ENCODE measurements around the gene FGF8. TPM values are rescaled to one million over a fixed set of nuclear protein-coding genes. Genes with fewer than 3 reads are reported as not detected.

FGF8 gene
- total RNA-seq, 1 donor from 2014 or later: not detected

GRCh38 chr10:101817337-101818118, 41.6 kb upstream of the FGF8 start:
- Histone ChIP-seq H3K27me3 (no peaks in the 10 kb centered on the region), H3K4me3 (peak overlapping the region; percentile 73 to 99), H3K27ac (peak overlapping the region; percentile 99), H3K9me3 (no peaks in the 10 kb centered on the region), H3K4me1 (peaks cover 42% of the 10 kb centered on the region), H3K36me3 (peaks cover 0 to 6% of the 10 kb centered on the region in 2 donors)
- intact Hi-C loops (cut with DNase I): no loop called here
- no peak for DNase-seq (ENCODE audit: extremely low spot score in 2 of 2)
- no peak for TF ChIP-seq CTCF (IDR thresholded peaks at IDR 0.05)
- TF ChIP-seq POLR2AphosphoS5 (IDR thresholded peaks at IDR 0.05; ENCODE audit: insufficient read depth in 1 of 2, low read depth in 1 of 2): peak in 1 of 2 donors; percentile 17

GRCh38 chr10:101816913-101817336, 41.0 kb upstream of the FGF8 start:
- DNase-seq (ENCODE audit: extremely low spot score in 2 of 2): no peak
- H3K9me3 ChIP-seq: no peaks in the 10 kb centered on the region
- H3K4me1 ChIP-seq: peaks cover 48% of the 10 kb centered on the region
- peaks cover 0 to 6% of the 10 kb centered on the region in 2 donors for H3K36me3 ChIP-seq
- H3K27ac ChIP-seq: peak overlapping the region; percentile 99
- peak overlapping the region; percentile 73 to 99 for H3K4me3 ChIP-seq
- intact Hi-C loops (cut with DNase I): no loop called here
- H3K27me3 ChIP-seq: no peaks in the 10 kb centered on the region
- no peak for TF ChIP-seq POLR2A (IDR thresholded peaks at IDR 0.05)
- no peak for TF ChIP-seq POLR2AphosphoS5 (IDR thresholded peaks at IDR 0.05; ENCODE audit: insufficient read depth in 1 of 2, low read depth in 1 of 2)
- no peak for TF ChIP-seq CTCF (IDR thresholded peaks at IDR 0.05)

- intact Hi-C loops (cut with DNase I): no loop called here
- Histone ChIP-seq H3K27ac (peak overlapping the region; percentile 34), H3K4me1 (peaks cover 49% of the 10 kb centered on the region), H3K36me3 (peaks cover 0 to 6% of the 10 kb centered on the region in 2 donors), H3K4me3 (peak overlapping the region; percentile 73 to 99), H3K27me3 (no peaks in the 10 kb centered on the region), H3K9me3 (no peaks in the 10 kb centered on the region)
- no peak for DNase-seq (ENCODE audit: extremely low spot score in 2 of 2)
- no peak for TF ChIP-seq CTCF (IDR thresholded peaks at IDR 0.05)
- no peak for TF ChIP-seq POLR2A (IDR thresholded peaks at IDR 0.05)
- TF ChIP-seq POLR2AphosphoS5 (IDR thresholded peaks at IDR 0.05; ENCODE audit: insufficient read depth in 1 of 2, low read depth in 1 of 2): no peak
These were observed 40.5 kb upstream of the FGF8 start for GRCh38 chr10:101816376-101816775.

GRCh38 chr10:101814466-101815071, 38.7 kb upstream of the FGF8 start:
- no peak for DNase-seq (ENCODE audit: extremely low spot score in 2 of 2)
- peaks cover 0 to 18% of the 10 kb centered on the region in 2 donors for H3K36me3 ChIP-seq
- peaks cover 45% of the 10 kb centered on the region for H3K4me1 ChIP-seq
- H3K4me3 ChIP-seq: peak overlapping the region; percentile 73 to 99
- no peaks in the 10 kb centered on the region for H3K27me3 ChIP-seq
- TF ChIP-seq CTCF (IDR thresholded peaks at IDR 0.05) (no peak), POLR2A (IDR thresholded peaks at IDR 0.05) (no peak), POLR2AphosphoS5 (IDR thresholded peaks at IDR 0.05; ENCODE audit: insufficient read depth in 1 of 2, low read depth in 1 of 2) (no peak)
- H3K9me3 ChIP-seq: no peaks in the 10 kb centered on the region
- intact Hi-C loops (cut with DNase I): no loop called here
- H3K27ac ChIP-seq: no peak overlapping the region

GRCh38 chr10:101812606-101813005, 36.7 kb upstream of the FGF8 start:
- intact Hi-C loops (cut with DNase I): no loop called here
- no peaks in the 10 kb centered on the region for H3K9me3 ChIP-seq
- peaks cover 48% of the 10 kb centered on the region for H3K4me1 ChIP-seq
- DNase-seq (ENCODE audit: extremely low spot score in 2 of 2): no peak
- H3K36me3 ChIP-seq: peaks cover 0 to 31% of the 10 kb centered on the region in 2 donors
- TF ChIP-seq POLR2AphosphoS5 (IDR thresholded peaks at IDR 0.05; ENCODE audit: insufficient read depth in 1 of 2, low read depth in 1 of 2) (no peak), POLR2A (IDR thresholded peaks at IDR 0.05) (no peak), CTCF (IDR thresholded peaks at IDR 0.05) (no peak)
- no peak overlapping the region for H3K27ac ChIP-seq
- no peak overlapping the region for H3K4me3 ChIP-seq
- no peaks in the 10 kb centered on the region for H3K27me3 ChIP-seq

Measured in vagina (tissue), 2 donors.